GM12873 (cell line): ENCODE results near the gene NACC1.

Experiments
- CTCF ChIP-seq: IDR thresholded peaks from 2 replicates; pipeline ENCODE4 v1.5.1; 2012; ENCODE audit warnings: low read depth, mild to moderate bottlenecking, moderate library complexity, low read length, control low read depth; ENCODE audit not compliant: insufficient read depth; ENCODE audit errors: missing control alignments

Gene NACC1

GRCh38 chr19:13117772-13118423 lies at the start of gene NACC1:
Gene NACC1 (plus strand): TSS chr19:13118264. CDS start chr19:13135208, 16,944 bp downstream.
- TF ChIP-seq CTCF: no peak

- no peak for TF ChIP-seq CTCF
These were observed 48.4 kb upstream of the NACC1 start for GRCh38 chr19:13069415-13070359.

- no peak for TF ChIP-seq CTCF
These were observed 47.5 kb upstream of the NACC1 start for GRCh38 chr19:13070425-13071140.

- no peak for TF ChIP-seq CTCF
These were observed 46.4 kb upstream of the NACC1 start for GRCh38 chr19:13071444-13072187.

- TF ChIP-seq CTCF: no peak
These were observed 45.7 kb upstream of the NACC1 start for GRCh38 chr19:13072188-13072908.

GRCh38 chr19:13073263-13073662 lies 44.8 kb upstream of the NACC1 start:
- TF ChIP-seq CTCF: no peak
